Measurements from ENCODE around the gene VN1R2. TPM values are rescaled to one million over a fixed set of nuclear protein-coding genes. Genes with fewer than 3 reads are reported as not detected.
"Not testable (repeated sequence)": the region's sequence is repeated elsewhere in the genome, so short reads cannot be mapped to it uniquely, and the experiment has no call there.

Gene VN1R2, protein sequence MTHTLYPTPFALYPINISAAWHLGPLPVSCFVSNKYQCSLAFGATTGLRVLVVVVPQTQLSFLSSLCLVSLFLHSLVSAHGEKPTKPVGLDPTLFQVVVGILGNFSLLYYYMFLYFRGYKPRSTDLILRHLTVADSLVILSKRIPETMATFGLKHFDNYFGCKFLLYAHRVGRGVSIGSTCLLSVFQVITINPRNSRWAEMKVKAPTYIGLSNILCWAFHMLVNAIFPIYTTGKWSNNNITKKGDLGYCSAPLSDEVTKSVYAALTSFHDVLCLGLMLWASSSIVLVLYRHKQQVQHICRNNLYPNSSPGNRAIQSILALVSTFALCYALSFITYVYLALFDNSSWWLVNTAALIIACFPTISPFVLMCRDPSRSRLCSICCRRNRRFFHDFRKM
- total RNA-seq: not detected
- not detected for polyA plus RNA-seq (2013, experiment 1 of 2)
- polyA plus RNA-seq (2013, experiment 2 of 2): not detected
- long read RNA-seq, experiment 1: 0 reads
- long read RNA-seq, experiment 2: 0 reads
- long read RNA-seq, experiment 3, partial matches to known transcripts: 0 of 2 reads
- long read RNA-seq, experiment 3, other reads (novel, unspliced or antisense): 2 of 2 reads
- long read RNA-seq, experiment 4: 0 reads

DNA sequence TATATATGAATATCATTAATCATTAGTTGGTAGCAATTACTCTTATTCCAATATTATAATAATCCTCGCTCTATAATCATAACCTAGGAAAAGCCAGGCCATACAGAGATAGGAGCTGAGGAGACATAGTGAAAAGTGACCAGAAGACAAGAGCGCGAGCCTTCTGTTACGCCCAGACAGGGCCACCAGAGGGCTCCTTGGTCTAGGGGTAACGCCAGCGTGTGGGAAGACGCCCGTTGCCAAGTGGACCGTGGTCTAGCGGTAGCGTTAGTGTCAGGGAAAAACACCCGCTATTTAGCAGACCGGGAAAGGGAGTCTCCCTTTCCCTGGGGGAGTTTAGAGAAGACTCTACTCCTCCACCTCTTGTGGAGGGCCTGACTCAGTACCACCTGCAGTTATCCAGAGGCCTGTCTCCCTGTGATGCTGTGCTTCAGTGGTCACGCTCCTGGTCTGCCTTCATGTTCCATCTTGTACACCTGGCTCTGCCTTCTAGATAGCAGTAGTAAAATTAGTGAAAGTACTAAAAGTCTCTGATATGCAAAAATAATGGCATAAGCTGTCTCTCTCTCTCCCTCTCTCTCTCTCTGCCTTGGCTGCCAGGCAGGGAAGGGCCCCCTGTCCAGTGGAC is at the start of gene VN1R2:
TSS of gene VN1R2 (plus strand) at position 578 of the 628 bp plus-strand sequence. CDS start 84 bp downstream, outside the sequence.
- H3K4me3 Mint-ChIP-seq; H3K27ac ChIP-seq (ENCODE audit: low read depth, low read length); H3K4me3 ChIP-seq (ENCODE audit: low read length); H3K4me1 Mint-ChIP-seq; H3K36me3 ChIP-seq (ENCODE audit: control insufficient read depth, insufficient read depth, low read length); H3K27ac Mint-ChIP-seq; H3K9ac ChIP-seq (ENCODE audit: extremely low read depth, low read length, poor library complexity, severe bottlenecking); H3K4me1 ChIP-seq (ENCODE audit: control insufficient read depth, insufficient read depth, low read length); H3K27me3 Mint-ChIP-seq (ENCODE audit: insufficient read depth); H3K27me3 ChIP-seq (ENCODE audit: control insufficient read depth, insufficient read depth, low read length, poor library complexity, severe bottlenecking): not testable (repeated sequence)
- peaks cover 28% of the 10 kb centered on the region for H3K9me3 ChIP-seq (ENCODE audit: control insufficient read depth, low read length)
- 82 to 86% methylated on average over 8 to 13 of the region's 14 CpGs for WGBS, 2 experiments (ENCODE audit: insufficient coverage in 1 of 2, insufficient read length in 1 of 2)
- TF ChIP-seq, protein P1, sequence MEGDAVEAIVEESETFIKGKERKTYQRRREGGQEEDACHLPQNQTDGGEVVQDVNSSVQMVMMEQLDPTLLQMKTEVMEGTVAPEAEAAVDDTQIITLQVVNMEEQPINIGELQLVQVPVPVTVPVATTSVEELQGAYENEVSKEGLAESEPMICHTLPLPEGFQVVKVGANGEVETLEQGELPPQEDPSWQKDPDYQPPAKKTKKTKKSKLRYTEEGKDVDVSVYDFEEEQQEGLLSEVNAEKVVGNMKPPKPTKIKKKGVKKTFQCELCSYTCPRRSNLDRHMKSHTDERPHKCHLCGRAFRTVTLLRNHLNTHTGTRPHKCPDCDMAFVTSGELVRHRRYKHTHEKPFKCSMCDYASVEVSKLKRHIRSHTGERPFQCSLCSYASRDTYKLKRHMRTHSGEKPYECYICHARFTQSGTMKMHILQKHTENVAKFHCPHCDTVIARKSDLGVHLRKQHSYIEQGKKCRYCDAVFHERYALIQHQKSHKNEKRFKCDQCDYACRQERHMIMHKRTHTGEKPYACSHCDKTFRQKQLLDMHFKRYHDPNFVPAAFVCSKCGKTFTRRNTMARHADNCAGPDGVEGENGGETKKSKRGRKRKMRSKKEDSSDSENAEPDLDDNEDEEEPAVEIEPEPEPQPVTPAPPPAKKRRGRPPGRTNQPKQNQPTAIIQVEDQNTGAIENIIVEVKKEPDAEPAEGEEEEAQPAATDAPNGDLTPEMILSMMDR (conservative IDR thresholded peaks at IDR 0.05): peak; percentile 50
- H3K36me3 Mint-ChIP-seq (ENCODE audit: low read depth): peaks cover 10% of the 10 kb centered on the region
- peaks cover 61% of the 10 kb centered on the region for H3K9me3 Mint-ChIP-seq
- DNase-seq: peak; percentile 73

DNA sequence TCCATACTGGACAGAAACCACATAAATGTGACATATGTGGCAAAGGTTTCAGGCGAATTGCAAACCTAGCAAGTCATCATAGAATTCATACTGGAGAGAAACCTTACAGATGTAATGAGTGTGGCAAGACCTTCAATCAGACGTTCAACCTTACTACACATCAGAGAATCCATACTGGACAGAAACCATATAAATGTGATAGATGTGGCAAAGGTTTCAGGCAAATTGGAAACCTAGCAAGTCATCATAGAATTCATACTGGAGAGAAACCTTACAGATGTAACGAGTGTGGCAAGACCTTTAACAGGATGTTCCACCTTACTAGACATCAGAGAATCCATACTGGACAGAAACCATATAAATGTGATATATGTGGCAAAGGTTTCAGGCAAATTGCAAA is 46.5 kb upstream of the VN1R2 start:
- WGBS, 2 experiments (ENCODE audit: insufficient coverage in 1 of 2, insufficient read length in 1 of 2): 80 to 85% methylated on average over 1 to 2 of the region's 3 CpGs
- Mint-ChIP-seq H3K9me3 (peaks cover 100% of the 10 kb centered on the region), H3K36me3 (ENCODE audit: low read depth) (peaks cover 75% of the 10 kb centered on the region)
- H3K4me3 ChIP-seq (ENCODE audit: low read length); DNase-seq; H3K9ac ChIP-seq (ENCODE audit: extremely low read depth, low read length, poor library complexity, severe bottlenecking); H3K27ac Mint-ChIP-seq; H3K27me3 Mint-ChIP-seq (ENCODE audit: insufficient read depth); H3K4me3 Mint-ChIP-seq; H3K27me3 ChIP-seq (ENCODE audit: control insufficient read depth, insufficient read depth, low read length, poor library complexity, severe bottlenecking); H3K36me3 ChIP-seq (ENCODE audit: control insufficient read depth, insufficient read depth, low read length); H3K4me1 ChIP-seq (ENCODE audit: control insufficient read depth, insufficient read depth, low read length); H3K4me1 Mint-ChIP-seq; H3K27ac ChIP-seq (ENCODE audit: low read depth, low read length): not testable (repeated sequence)
- H3K9me3 ChIP-seq (ENCODE audit: control insufficient read depth, low read length): peaks cover 80% of the 10 kb centered on the region

DNA sequence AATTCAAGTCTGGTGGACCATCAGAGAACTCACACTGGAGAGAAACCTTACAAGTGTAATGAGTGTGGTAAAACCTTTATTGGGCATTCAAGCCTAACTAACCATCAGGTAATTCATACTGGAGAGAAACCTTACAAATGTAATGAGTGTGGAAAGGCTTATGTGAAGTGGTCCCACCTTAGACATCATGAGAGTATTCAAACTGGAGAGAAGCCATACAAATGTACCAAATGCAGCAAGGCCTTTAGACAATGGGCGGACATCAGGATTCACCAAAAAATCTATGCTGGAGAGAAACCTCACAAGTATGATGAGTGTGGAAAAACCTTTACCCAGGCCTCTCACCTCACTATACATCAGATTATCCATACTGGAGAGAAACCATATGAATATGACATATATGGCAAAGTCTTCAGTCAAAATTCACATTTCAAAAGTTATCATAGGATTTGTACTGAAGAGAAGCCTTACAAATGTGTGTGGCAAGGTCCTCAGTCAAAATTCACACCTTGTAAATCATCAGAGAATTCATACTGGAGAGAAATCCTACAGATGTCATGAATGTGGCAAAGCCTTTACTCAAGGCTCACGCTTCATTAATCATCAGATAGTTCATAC is 45.3 kb upstream of the VN1R2 start:
- 83 to 93% methylated on average over 1 to 2 of the region's 2 CpGs for WGBS, 2 experiments (ENCODE audit: insufficient coverage in 1 of 2, insufficient read length in 1 of 2)
- Histone ChIP-seq H3K36me3 (ENCODE audit: control insufficient read depth, insufficient read depth, low read length) (no peaks in the 10 kb centered on the region), H3K4me1 (ENCODE audit: control insufficient read depth, insufficient read depth, low read length) (no peaks in the 10 kb centered on the region), H3K27me3 (ENCODE audit: control insufficient read depth, insufficient read depth, low read length, poor library complexity, severe bottlenecking) (no peaks in the 10 kb centered on the region), H3K9ac (ENCODE audit: extremely low read depth, low read length, poor library complexity, severe bottlenecking) (no peak overlapping the region), H3K9me3 (ENCODE audit: control insufficient read depth, low read length) (peaks cover 91% of the 10 kb centered on the region), H3K27ac (ENCODE audit: low read depth, low read length) (no peak overlapping the region), H3K4me3 (ENCODE audit: low read length) (peak overlapping the region; percentile 21)
- Mint-ChIP-seq H3K9me3 (peaks cover 97% of the 10 kb centered on the region), H3K4me3 (no peak overlapping the region), H3K36me3 (ENCODE audit: low read depth) (peaks cover 65% of the 10 kb centered on the region), H3K27ac (no peak overlapping the region), H3K4me1 (no peaks in the 10 kb centered on the region), H3K27me3 (ENCODE audit: insufficient read depth) (peaks cover 3% of the 10 kb centered on the region)
- TF ChIP-seq, protein P1 (conservative IDR thresholded peaks at IDR 0.05): no peak
- no peak for DNase-seq

DNA sequence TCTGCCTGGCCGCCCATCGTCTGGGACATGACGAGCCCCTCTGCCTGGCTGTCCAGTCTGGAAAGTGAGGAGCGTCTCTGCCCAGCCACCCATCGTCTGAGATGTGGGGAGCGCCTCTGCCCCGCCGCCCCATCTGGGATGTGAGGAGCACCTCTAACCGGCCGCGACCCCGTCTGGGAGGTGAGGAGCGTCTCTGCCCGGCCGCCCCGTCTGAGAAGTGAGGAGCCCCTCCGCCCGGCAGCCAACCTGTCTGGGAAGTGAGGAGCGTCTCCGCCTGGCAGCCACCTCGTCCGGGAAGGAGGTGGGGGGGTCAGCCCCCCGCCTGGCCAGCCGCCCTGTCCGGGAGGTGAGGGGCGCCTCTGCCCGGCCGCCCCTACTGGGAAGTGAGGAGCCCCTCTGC is 35.4 kb upstream of the VN1R2 start:
- DNase-seq; H3K9ac ChIP-seq (ENCODE audit: extremely low read depth, low read length, poor library complexity, severe bottlenecking); H3K27me3 Mint-ChIP-seq (ENCODE audit: insufficient read depth); H3K4me1 Mint-ChIP-seq; H3K27ac ChIP-seq (ENCODE audit: low read depth, low read length); H3K4me1 ChIP-seq (ENCODE audit: control insufficient read depth, insufficient read depth, low read length); H3K27ac Mint-ChIP-seq; H3K27me3 ChIP-seq (ENCODE audit: control insufficient read depth, insufficient read depth, low read length, poor library complexity, severe bottlenecking); H3K4me3 Mint-ChIP-seq; H3K36me3 ChIP-seq (ENCODE audit: control insufficient read depth, insufficient read depth, low read length); H3K4me3 ChIP-seq (ENCODE audit: low read length): not testable (repeated sequence)
- Mint-ChIP-seq H3K9me3 (peaks cover 85% of the 10 kb centered on the region), H3K36me3 (ENCODE audit: low read depth) (peaks cover 22% of the 10 kb centered on the region)
- WGBS, 2 experiments (ENCODE audit: insufficient coverage in 1 of 2, insufficient read length in 1 of 2): 92% methylated on average over 23 of the region's 28 CpGs; no CpG with 5 or more reads in 1 of the 2 experiments
- peaks cover 48% of the 10 kb centered on the region for H3K9me3 ChIP-seq (ENCODE audit: control insufficient read depth, low read length)

Data from endodermal cell (in vitro differentiated cells).